Measurements from ENCODE around the gene L3MBTL1.

The L3MBTL1 gene

DNA sequence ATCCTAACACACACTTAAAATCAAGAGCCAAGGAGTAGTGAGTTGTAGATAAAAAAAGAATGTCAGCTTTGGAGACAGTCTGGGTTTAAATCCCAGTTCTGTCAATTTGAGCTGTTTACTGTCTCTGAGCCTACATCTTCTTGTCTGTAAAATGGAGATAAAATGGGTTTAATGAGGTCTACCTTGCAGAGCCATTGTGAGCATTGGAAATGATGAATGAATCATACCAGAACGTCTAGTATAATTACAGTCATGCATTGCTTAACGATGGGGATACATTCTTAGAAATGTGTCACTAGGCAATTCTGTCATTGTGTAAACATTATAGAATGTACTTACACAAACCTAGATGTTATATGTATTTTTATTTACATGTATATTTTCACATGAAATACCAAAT lies 33.7 kb downstream of the L3MBTL1 start:
- DNase-seq (ENCODE audit: extremely low read depth, low read depth) = no peak
- TF ChIP-seq, protein P1, sequence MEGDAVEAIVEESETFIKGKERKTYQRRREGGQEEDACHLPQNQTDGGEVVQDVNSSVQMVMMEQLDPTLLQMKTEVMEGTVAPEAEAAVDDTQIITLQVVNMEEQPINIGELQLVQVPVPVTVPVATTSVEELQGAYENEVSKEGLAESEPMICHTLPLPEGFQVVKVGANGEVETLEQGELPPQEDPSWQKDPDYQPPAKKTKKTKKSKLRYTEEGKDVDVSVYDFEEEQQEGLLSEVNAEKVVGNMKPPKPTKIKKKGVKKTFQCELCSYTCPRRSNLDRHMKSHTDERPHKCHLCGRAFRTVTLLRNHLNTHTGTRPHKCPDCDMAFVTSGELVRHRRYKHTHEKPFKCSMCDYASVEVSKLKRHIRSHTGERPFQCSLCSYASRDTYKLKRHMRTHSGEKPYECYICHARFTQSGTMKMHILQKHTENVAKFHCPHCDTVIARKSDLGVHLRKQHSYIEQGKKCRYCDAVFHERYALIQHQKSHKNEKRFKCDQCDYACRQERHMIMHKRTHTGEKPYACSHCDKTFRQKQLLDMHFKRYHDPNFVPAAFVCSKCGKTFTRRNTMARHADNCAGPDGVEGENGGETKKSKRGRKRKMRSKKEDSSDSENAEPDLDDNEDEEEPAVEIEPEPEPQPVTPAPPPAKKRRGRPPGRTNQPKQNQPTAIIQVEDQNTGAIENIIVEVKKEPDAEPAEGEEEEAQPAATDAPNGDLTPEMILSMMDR (IDR thresholded peaks at IDR 0.05; ENCODE audit: low read depth, low read length) = no peak

DNA sequence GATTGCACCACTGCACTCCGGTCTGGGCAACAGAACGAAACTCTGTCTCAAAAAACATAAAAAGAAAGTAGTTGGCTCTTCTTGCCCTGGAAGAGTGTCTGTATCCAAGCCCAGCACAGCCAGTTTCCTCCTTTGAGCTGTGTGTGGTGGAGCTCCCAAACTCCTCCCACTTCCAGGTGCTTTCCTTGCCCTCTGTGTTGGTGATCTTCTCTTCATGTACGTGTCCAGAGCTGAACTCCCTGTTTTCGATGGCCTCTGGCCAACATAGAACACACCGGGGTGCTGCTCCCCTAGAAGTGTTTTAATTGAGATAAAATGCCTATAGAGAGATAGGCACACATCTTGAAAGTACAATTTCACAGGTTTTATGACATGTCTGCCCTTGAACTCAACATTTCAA lies 34.7 kb downstream of the L3MBTL1 start:
- DNase-seq (ENCODE audit: extremely low read depth, low read depth) = no peak
- TF ChIP-seq, protein P1 (IDR thresholded peaks at IDR 0.05; ENCODE audit: low read depth, low read length) = no peak

DNA sequence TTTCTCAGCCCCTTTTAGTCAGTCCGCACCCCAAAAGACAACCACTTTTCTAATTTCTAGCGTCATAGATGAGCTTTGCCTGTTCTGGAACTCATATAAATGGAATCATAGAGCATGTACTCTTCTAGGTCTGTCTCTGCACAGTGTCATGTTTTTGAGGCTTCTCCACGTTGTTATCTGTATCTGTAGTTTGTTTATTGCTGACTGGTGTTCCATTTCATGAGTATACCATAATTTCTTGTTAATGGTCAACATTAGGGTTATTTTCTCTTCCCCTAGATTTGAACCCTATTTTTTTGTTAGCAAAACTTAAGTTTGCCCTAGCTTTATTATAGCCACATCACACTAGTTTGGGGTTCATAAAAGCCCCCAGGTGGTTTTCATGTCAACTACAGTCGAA lies 35.2 kb downstream of the L3MBTL1 start:
- TF ChIP-seq, protein P1 (IDR thresholded peaks at IDR 0.05; ENCODE audit: low read depth, low read length) = no peak
- DNase-seq (ENCODE audit: extremely low read depth, low read depth) = no peak

DNA sequence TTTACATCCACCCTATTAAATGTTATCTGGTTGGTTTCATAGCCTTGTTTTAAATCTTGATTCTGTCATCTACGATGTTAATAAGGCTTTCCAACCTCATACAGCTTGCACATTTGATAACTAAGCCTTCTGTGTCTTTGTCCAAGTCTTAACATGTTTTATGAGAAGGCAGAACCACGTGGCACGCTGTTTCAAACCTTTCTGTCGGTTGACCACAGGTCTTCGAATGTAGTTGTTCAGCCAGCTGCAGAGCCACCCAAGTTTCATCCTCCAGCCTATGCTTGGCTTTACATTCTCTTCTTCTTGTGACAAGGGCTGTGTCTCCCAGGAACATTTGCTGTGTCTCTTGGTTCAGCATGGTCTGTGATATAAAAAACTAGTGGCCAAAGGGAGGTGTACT lies 35.6 kb downstream of the L3MBTL1 start:
- no peak for DNase-seq (ENCODE audit: extremely low read depth, low read depth)
- TF ChIP-seq, protein P1 (IDR thresholded peaks at IDR 0.05; ENCODE audit: low read depth, low read length) = no peak

DNA sequence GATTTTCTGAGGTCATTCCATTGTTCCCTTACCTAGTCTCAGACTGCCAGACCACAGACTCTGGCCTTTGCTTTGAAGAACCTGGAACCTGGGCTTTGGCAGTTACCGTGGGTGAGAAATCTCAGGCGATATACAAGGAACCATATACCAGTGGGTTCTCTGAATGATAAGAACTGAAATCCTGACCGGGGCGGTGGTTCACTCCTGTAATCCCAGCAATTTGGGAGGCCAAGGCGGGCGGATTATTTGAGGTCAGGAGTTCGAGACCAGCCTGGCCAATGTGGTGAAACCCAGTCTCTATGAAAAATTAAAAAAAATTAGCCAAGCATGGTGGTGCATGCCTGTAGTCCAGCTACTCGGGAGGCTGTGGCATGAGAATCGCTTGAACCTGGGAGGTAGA lies 37.0 kb downstream of the L3MBTL1 start:
- DNase-seq (ENCODE audit: extremely low read depth, low read depth) = no peak
- TF ChIP-seq, protein P1 (IDR thresholded peaks at IDR 0.05; ENCODE audit: low read depth, low read length) = no peak

DNA sequence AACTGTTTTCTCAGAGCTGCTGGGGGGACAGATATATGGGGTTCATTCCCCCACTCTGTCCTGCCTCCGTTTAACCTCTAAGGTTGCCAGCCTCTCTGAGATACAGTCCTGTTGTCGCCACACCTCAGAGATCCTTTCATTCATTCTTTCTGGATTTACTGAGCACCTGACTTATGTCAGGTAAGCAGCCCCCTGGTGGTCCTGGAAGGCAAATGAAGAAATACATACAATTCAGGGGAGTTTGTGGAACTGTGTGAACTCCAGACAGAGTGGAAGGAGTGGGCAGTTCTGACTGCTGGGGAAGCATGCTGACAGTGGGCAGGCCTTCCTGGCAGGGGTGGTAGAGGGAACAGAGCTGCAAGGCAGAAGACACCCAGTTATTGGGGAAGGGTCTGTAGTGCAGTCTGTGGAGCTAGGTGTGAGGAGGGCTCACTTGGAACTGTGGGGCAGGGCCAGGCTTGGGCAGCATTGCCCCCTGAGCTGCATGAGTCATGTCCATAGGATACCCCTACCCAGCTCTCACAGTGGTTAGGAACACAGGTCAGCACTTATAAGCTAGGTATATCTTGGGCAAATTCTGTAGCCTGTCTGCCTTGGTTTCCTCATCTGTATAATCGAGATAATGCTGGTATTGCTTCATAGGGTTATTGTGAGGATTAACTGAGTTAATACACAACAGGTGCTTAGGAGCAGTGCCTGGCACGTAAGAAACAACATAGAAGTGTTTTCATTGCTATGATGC lies 38.5 kb downstream of the L3MBTL1 start:
- TF ChIP-seq, protein P1 (IDR thresholded peaks at IDR 0.05; ENCODE audit: low read depth, low read length) = no peak
- no peak for DNase-seq (ENCODE audit: extremely low read depth, low read depth)

DNA sequence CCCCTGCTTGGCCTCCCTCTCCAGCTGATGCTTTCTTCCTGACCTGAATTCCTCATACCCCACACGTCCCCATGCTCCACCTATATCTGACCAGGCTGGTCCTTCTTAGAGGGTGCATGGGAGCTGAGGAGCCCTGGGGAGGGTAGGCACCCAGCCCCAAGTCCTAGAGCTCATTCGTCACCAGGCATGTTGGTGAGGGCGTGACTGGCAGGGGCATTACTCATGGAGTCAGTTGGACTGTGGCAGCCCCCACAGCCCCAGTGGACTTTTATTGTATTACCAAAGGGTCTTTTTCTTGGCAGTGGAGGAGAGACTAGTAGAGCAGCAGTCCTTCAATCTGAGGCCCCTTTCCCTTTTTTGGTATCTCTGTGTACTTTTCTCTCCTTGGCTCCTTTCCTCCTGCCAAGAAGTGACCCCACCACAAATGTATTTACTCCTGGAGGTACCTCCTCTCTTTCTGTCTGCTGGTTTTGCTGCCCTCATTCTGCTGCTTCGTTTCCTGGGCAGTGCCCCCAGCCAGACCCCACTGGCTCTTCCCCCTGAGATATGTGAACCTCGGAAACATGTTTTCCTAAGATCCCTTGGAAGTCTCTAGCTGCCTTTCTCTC lies 40.9 kb downstream of the L3MBTL1 start:
- TF ChIP-seq, protein P1 (IDR thresholded peaks at IDR 0.05; ENCODE audit: low read depth, low read length) = no peak
- no peak for DNase-seq (ENCODE audit: extremely low read depth, low read depth)

Data from AG09319 (cell line).